H1 (cell line): ENCODE measurements around the gene NETO2.

ENCODE experiments used
- CHD2 ChIP-seq: IDR thresholded peaks from 2 replicates; pipeline ENCODE4 v1.6.1; 2012; ENCODE audit warnings: low read length, improper control_type of control experiment
- EGR1 ChIP-seq: IDR thresholded peaks from 2 replicates; pipeline ENCODE4 v1.6.1; 2011; ENCODE audit warnings: low read depth, low read length, borderline replicate concordance
- EP300 ChIP-seq, 2 experiments: IDR thresholded peaks; 1 replicate in 1 of 2; 2 replicates in 1 of 2; pipeline ENCODE4 v1.6.1; 2011 to 2012; ENCODE audit warnings: low read depth in 2 of 2, low read length in 2 of 2, mild to moderate bottlenecking in 2 of 2, borderline replicate concordance in 1 of 2, inconsistent platforms in 1 of 2, moderate library complexity in 1 of 2
- GABPA ChIP-seq: IDR thresholded peaks from 2 replicates; pipeline ENCODE4 v1.6.1; 2011; ENCODE audit warnings: mild to moderate bottlenecking, low read length, moderate library complexity, borderline replicate concordance; ENCODE audit not compliant: insufficient read depth
- JUN ChIP-seq: IDR thresholded peaks from 2 replicates; pipeline ENCODE4 v1.6.1; 2011; ENCODE audit warnings: low read depth, mild to moderate bottlenecking, improper control_type of control experiment, low read length
- KDM1A ChIP-seq: fragments of 200-600, 300-600 bp; sonication (generic); IDR thresholded peaks from 2 replicates; pipeline ENCODE4 v1.7.1; 2016; ENCODE audit warnings: mild to moderate bottlenecking, low read length, borderline replicate concordance
- MAX ChIP-seq: IDR thresholded peaks from 2 replicates; pipeline ENCODE4 v1.6.1; 2012; ENCODE audit warnings: inconsistent platforms
- POLR2A ChIP-seq, 2 experiments: IDR thresholded peaks; 1 replicate in 1 of 2; 2 replicates in 1 of 2; pipeline ENCODE4 v1.6.1; 2011; ENCODE audit warnings: low read depth in 2 of 2, low read length in 2 of 2, mild to moderate bottlenecking in 2 of 2; ENCODE audit errors: control extremely low read depth in 1 of 2
- POU5F1 ChIP-seq: IDR thresholded peaks from 2 replicates; pipeline ENCODE4 v1.6.1; 2011; ENCODE audit warnings: low read depth, mild to moderate bottlenecking, low read length, moderate library complexity
- ZNF274 ChIP-seq: IDR thresholded peaks from 2 replicates; pipeline ENCODE4 v1.7.0; 2012; ENCODE audit warnings: low read length, borderline replicate concordance; ENCODE audit errors: extremely low read depth
- TF ChIP-seq, protein P1 (sequence below): IDR thresholded peaks from 2 replicates; pipeline ENCODE4 v1.6.1; 2012; ENCODE audit warnings: inconsistent platforms
- TF ChIP-seq, protein P2 (sequence below), 3 experiments: IDR thresholded peaks; 1 replicate in 2 of 3; 2 replicates in 1 of 3; pipeline versions ENCODE4 v1.5.1 to v1.6.1; 2011; ENCODE audit warnings: low read length in 3 of 3, mild to moderate bottlenecking in 3 of 3, inconsistent platforms in 2 of 3, low read depth in 1 of 3, moderate library complexity in 1 of 3; ENCODE audit not compliant: insufficient read depth in 1 of 3; ENCODE audit errors: control extremely low read depth in 1 of 3

DNA sequence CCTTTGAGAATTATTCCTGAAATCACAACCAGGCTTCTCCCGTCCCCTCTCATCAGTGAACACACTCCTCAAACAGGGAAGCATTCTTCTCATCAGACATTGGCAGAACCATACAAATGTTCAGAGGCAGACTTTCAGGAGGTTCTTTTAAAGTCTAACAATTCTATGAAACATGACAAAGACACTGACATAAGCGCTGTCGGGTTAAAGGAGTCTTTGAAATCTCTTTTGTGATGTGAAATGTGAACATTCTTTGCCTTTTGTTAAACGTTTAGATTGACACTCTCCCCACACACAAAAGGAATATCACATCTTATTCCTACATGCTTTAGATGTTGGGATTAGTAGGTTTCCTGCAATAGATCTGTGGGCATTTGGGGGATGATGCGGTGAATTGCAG lies 63.9 kb downstream of the NETO2 start:
- TF ChIP-seq POLR2A (IDR thresholded peaks at IDR 0.05; ENCODE audit: control extremely low read depth in 1 of 2, low read depth in 2 of 2, low read length in 2 of 2) (no peak), MAX (no peak), ZNF274 (no peak), EGR1 (no peak), JUN (no peak), KDM1A (no peak), EP300 (IDR thresholded peaks at IDR 0.05; ENCODE audit: borderline replicate concordance in 1 of 2, low read depth in 2 of 2, low read length in 2 of 2) (no peak), GABPA (no peak), POU5F1 (no peak), CHD2 (no peak)
- TF ChIP-seq, protein P1, sequence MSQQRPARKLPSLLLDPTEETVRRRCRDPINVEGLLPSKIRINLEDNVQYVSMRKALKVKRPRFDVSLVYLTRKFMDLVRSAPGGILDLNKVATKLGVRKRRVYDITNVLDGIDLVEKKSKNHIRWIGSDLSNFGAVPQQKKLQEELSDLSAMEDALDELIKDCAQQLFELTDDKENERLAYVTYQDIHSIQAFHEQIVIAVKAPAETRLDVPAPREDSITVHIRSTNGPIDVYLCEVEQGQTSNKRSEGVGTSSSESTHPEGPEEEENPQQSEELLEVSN, result no peak
- TF ChIP-seq, protein P2, sequence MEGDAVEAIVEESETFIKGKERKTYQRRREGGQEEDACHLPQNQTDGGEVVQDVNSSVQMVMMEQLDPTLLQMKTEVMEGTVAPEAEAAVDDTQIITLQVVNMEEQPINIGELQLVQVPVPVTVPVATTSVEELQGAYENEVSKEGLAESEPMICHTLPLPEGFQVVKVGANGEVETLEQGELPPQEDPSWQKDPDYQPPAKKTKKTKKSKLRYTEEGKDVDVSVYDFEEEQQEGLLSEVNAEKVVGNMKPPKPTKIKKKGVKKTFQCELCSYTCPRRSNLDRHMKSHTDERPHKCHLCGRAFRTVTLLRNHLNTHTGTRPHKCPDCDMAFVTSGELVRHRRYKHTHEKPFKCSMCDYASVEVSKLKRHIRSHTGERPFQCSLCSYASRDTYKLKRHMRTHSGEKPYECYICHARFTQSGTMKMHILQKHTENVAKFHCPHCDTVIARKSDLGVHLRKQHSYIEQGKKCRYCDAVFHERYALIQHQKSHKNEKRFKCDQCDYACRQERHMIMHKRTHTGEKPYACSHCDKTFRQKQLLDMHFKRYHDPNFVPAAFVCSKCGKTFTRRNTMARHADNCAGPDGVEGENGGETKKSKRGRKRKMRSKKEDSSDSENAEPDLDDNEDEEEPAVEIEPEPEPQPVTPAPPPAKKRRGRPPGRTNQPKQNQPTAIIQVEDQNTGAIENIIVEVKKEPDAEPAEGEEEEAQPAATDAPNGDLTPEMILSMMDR (IDR thresholded peaks at IDR 0.05; ENCODE audit: control extremely low read depth in 1 of 3, insufficient read depth in 1 of 3, low read depth in 1 of 3, low read length in 3 of 3), result no peak
